Measurements from ENCODE around the gene TDRD12. TPM values are rescaled to one million over a fixed set of nuclear protein-coding genes. Genes with fewer than 3 reads are reported as not detected.
"Not testable (repeated sequence)": the region's sequence is repeated elsewhere in the genome, so short reads cannot be mapped to it uniquely, and the experiment has no call there.

The TDRD12 gene
- total RNA-seq, 1 donor from 2014 or later = 0.74 TPM

GRCh38 chr19:32842061-32842460 lies 122.5 kb downstream of the TDRD12 start:
- H3K9me3 ChIP-seq = no peaks in the 10 kb centered on the region
- intact Hi-C loops (cut with DNase I) = no loop called here
- no peaks in the 10 kb centered on the region for H3K36me3 ChIP-seq
- no peak for DNase-seq (ENCODE audit: extremely low spot score in 2 of 2)
- TF ChIP-seq CTCF (IDR thresholded peaks at IDR 0.05) (no peak), POLR2AphosphoS5 (IDR thresholded peaks at IDR 0.05; ENCODE audit: insufficient read depth in 1 of 2, low read depth in 1 of 2) (no peak), POLR2A (IDR thresholded peaks at IDR 0.05) (no peak)
- H3K27ac ChIP-seq = no peak overlapping the region
- H3K4me1 ChIP-seq = no peaks in the 10 kb centered on the region
- H3K27me3 ChIP-seq = no peaks in the 10 kb centered on the region
- no peak overlapping the region for H3K4me3 ChIP-seq

GRCh38 chr19:32843716-32844245 lies 124.2 kb downstream of the TDRD12 start:
- Histone ChIP-seq H3K36me3 (no peaks in the 10 kb centered on the region), H3K4me1 (no peaks in the 10 kb centered on the region), H3K4me3 (no peak overlapping the region), H3K9me3 (no peaks in the 10 kb centered on the region), H3K27ac (no peak overlapping the region), H3K27me3 (no peaks in the 10 kb centered on the region)
- intact Hi-C loops (cut with DNase I) = no loop called here
- TF ChIP-seq POLR2AphosphoS5 (IDR thresholded peaks at IDR 0.05; ENCODE audit: insufficient read depth in 1 of 2, low read depth in 1 of 2) (no peak), CTCF (IDR thresholded peaks at IDR 0.05) (no peak), POLR2A (IDR thresholded peaks at IDR 0.05) (no peak)
- DNase-seq (ENCODE audit: extremely low spot score in 2 of 2) = no peak

- H3K4me1 ChIP-seq; intact Hi-C loops (cut with DNase I); H3K27ac ChIP-seq; H3K4me3 ChIP-seq; DNase-seq (ENCODE audit: extremely low spot score in 2 of 2); H3K36me3 ChIP-seq; H3K27me3 ChIP-seq; H3K9me3 ChIP-seq: not testable (repeated sequence)
Measured at GRCh38 chr19:32848035-32848434, 128.5 kb downstream of the TDRD12 start.

GRCh38 chr19:32852216-32852615 lies 132.6 kb downstream of the TDRD12 start:
- H3K4me1 ChIP-seq = no peaks in the 10 kb centered on the region
- intact Hi-C loops (cut with DNase I) = no loop called here
- no peak overlapping the region for H3K27ac ChIP-seq
- no peaks in the 10 kb centered on the region for H3K36me3 ChIP-seq
- H3K4me3 ChIP-seq = no peak overlapping the region
- H3K9me3 ChIP-seq = no peaks in the 10 kb centered on the region
- no peak for DNase-seq (ENCODE audit: extremely low spot score in 2 of 2)
- TF ChIP-seq POLR2AphosphoS5 (IDR thresholded peaks at IDR 0.05; ENCODE audit: insufficient read depth in 1 of 2, low read depth in 1 of 2) (no peak), CTCF (IDR thresholded peaks at IDR 0.05) (no peak), POLR2A (IDR thresholded peaks at IDR 0.05) (no peak)
- no peaks in the 10 kb centered on the region for H3K27me3 ChIP-seq

GRCh38 chr19:32856818-32857217 lies 137.3 kb downstream of the TDRD12 start:
- H3K27me3 ChIP-seq; H3K36me3 ChIP-seq; H3K9me3 ChIP-seq; DNase-seq (ENCODE audit: extremely low spot score in 2 of 2); H3K27ac ChIP-seq; H3K4me3 ChIP-seq; intact Hi-C loops (cut with DNase I); H3K4me1 ChIP-seq: not testable (repeated sequence)

GRCh38 chr19:32857584-32857983 lies 138.0 kb downstream of the TDRD12 start:
- no peaks in the 10 kb centered on the region for H3K27me3 ChIP-seq
- no peak overlapping the region for H3K27ac ChIP-seq
- TF ChIP-seq POLR2A (IDR thresholded peaks at IDR 0.05) (no peak), CTCF (IDR thresholded peaks at IDR 0.05) (no peak), POLR2AphosphoS5 (IDR thresholded peaks at IDR 0.05; ENCODE audit: insufficient read depth in 1 of 2, low read depth in 1 of 2) (no peak)
- no peaks in the 10 kb centered on the region for H3K4me1 ChIP-seq
- no peaks in the 10 kb centered on the region for H3K9me3 ChIP-seq
- DNase-seq (ENCODE audit: extremely low spot score in 2 of 2) = no peak
- no peaks in the 10 kb centered on the region for H3K36me3 ChIP-seq
- no peak overlapping the region for H3K4me3 ChIP-seq
- intact Hi-C loops (cut with DNase I) = no loop called here
